ENCODE data around the gene XRCC3.

DNA sequence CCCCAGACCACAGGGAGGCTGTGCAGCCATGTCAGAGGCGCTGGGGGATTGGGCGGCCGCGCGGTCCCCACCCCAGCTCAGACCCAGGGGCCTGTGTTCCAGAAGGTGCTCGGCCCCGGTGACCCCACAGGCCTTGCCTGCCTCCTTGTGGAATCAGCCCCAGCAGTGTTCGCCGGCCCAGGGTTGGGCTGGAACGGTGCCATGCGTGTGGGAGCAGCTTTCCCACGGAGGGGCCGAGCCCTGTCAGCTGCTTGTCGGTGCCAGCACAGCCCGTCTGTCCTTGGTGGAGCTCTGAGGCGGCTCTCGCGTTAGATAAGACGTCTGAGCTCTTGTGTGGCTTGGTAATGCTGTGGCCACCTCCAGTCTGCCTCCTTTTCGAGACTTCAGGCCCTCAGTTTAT lies 8.9 kb upstream of the XRCC3 start:
- TF ChIP-seq, protein P1, sequence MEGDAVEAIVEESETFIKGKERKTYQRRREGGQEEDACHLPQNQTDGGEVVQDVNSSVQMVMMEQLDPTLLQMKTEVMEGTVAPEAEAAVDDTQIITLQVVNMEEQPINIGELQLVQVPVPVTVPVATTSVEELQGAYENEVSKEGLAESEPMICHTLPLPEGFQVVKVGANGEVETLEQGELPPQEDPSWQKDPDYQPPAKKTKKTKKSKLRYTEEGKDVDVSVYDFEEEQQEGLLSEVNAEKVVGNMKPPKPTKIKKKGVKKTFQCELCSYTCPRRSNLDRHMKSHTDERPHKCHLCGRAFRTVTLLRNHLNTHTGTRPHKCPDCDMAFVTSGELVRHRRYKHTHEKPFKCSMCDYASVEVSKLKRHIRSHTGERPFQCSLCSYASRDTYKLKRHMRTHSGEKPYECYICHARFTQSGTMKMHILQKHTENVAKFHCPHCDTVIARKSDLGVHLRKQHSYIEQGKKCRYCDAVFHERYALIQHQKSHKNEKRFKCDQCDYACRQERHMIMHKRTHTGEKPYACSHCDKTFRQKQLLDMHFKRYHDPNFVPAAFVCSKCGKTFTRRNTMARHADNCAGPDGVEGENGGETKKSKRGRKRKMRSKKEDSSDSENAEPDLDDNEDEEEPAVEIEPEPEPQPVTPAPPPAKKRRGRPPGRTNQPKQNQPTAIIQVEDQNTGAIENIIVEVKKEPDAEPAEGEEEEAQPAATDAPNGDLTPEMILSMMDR (conservative IDR thresholded peaks at IDR 0.05; ENCODE audit: low read depth, low read length): no peak
- TF ChIP-seq EZH2 (IDR thresholded peaks at IDR 0.05; ENCODE audit: low read length, unreplicated experiment) (no peak), EZH2phosphoT487 (IDR thresholded peaks at IDR 0.05; ENCODE audit: borderline replicate concordance, low read length) (no peak)
